Body of pancreas (tissue), 4 donors: ENCODE data around the gene WWOX. TPM values are rescaled to one million over a fixed set of nuclear protein-coding genes. Genes with fewer than 3 reads are reported as not detected.

Experiments
- ATAC-seq: fragments of 150-250 bp; one replicate; pipeline ENCODE4 v1.9.1; 2016
- DNase-seq, 4 donors: peaks; one replicate each; pipeline ENCODE4 v3.0.0-alpha.2; 2019
- H3K27ac ChIP-seq, 4 donors: fragments of 200-600 bp; sonication (generic); 1 replicate in 3 of 4; 2 replicates in 1 of 4; pipeline versions ENCODE4 v1.5.1 to v1.6.1; 2016 to 2019; ENCODE audit warnings: mild to moderate bottlenecking in 1 of 4, mixed read lengths in 1 of 4, moderate library complexity in 1 of 4
- H3K27me3 ChIP-seq, 2 donors: fragments of 200-600 bp; sonication (generic); one replicate each; pipeline ENCODE4 v1.6.0; 2016; ENCODE audit warnings: mild to moderate bottlenecking in 1 of 2
- H3K36me3 ChIP-seq, 2 donors: fragments of 200-600 bp; sonication (generic); replicated peaks in 1 of 2; 2 replicates each; pipeline ENCODE4 v1.5.1; 2016; ENCODE audit warnings: low read depth in 2 of 2; ENCODE audit not compliant: insufficient read depth in 1 of 2
- H3K4me1 ChIP-seq: fragments of 200-600 bp; sonication (generic); one replicate; pipeline ENCODE4 v1.6.0; 2016
- H3K4me3 ChIP-seq, 2 donors: fragments of 200-600 bp; sonication (generic); 1 replicate in 1 of 2; 2 replicates in 1 of 2; pipeline ENCODE4 v1.5.1; 2016 to 2019
- H3K9me3 ChIP-seq, 3 donors: fragments of 200-600 bp; sonication (generic); 1 replicate in 2 of 3; 2 replicates in 1 of 3; pipeline ENCODE4 v1.5.1; 2016
- POLR2A ChIP-seq, 3 donors: fragments of 450-650 bp; IDR thresholded peaks; one replicate each; pipeline ENCODE4 v1.6.1; 2016; ENCODE audit warnings: antibody characterized with exemption in 3 of 3, mild to moderate bottlenecking in 2 of 3
- WGBS, 2 donors: methylation state at CpG; one replicate each; pipeline ENCODE4 v1.1.5; 2017; 5-methylcytosine and 5-hydroxymethylcytosine counted together
- intact Hi-C: fragments of 100-400 bp; cut with DNase I; formaldehyde crosslinking; loops from one replicate; pipeline ENCODE4 v1.15.1; 2023
- total RNA-seq, 2 donors: library from RNA; depleted of rRNA; stranded (reverse); fragments of >200 nt; gene quantifications; one replicate each; pipeline ENCODE4 v1.1.0, GENCODE V29; 2016
- TF ChIP-seq, protein P1 (sequence below), 7 experiments: fragments of 450-650 bp in 4 of 7; fragments of 200-600 bp in 3 of 7; sonication (generic) in 3 of 7; IDR thresholded peaks; one replicate each; pipeline ENCODE4 v1.5.1; 2016 to 2019; ENCODE audit warnings: antibody characterized with exemption in 7 of 7

WWOX gene
- total RNA-seq, 2 donors from 2014 or later: 52.7 to 67.2 TPM

DNA sequence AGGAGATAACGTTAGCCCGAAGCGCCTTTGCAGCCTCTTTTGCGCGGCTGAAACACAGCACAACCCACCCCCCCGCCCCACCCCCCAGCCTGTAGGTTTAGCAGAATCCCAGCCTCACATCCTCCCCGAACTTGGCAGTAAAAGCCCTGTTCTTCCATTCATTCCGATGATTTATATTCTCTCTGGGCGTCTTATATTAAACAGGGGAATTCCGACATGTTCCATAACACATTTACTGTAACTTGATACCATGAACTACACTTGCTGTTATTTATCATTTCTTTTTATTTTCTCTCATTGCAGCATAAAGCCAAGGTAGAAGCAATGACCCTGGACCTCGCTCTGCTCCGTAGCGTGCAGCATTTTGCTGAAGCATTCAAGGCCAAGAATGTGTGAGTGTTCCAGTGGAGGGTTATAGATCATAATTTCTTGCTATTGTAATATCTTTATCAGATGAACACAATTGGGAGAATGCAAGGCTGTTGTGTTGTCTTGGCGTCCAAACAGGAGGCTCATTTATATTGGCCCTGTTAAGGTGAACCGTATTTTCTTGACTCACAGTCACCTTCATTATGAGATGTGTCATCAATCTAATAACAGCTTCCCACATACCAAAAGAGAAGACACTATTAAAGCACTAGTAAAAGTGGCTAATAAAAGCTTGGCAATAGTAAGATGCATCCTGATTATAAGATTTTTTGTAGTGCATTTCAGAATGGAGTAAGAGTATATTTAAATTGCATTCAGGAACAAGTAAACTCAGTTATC lies 287.3 kb downstream of the WWOX start:
- no peak overlapping the region for H3K27ac ChIP-seq
- H3K27me3 ChIP-seq: no peaks in the 10 kb centered on the region
- no peaks in the 10 kb centered on the region for H3K4me1 ChIP-seq
- H3K4me3 ChIP-seq: no peak overlapping the region
- no peak for DNase-seq
- ATAC-seq: no peak
- WGBS, 2 donors: 73% methylated on average over 15 of the region's 15 CpGs
- intact Hi-C loops: no loop called here
- TF ChIP-seq, protein P1, sequence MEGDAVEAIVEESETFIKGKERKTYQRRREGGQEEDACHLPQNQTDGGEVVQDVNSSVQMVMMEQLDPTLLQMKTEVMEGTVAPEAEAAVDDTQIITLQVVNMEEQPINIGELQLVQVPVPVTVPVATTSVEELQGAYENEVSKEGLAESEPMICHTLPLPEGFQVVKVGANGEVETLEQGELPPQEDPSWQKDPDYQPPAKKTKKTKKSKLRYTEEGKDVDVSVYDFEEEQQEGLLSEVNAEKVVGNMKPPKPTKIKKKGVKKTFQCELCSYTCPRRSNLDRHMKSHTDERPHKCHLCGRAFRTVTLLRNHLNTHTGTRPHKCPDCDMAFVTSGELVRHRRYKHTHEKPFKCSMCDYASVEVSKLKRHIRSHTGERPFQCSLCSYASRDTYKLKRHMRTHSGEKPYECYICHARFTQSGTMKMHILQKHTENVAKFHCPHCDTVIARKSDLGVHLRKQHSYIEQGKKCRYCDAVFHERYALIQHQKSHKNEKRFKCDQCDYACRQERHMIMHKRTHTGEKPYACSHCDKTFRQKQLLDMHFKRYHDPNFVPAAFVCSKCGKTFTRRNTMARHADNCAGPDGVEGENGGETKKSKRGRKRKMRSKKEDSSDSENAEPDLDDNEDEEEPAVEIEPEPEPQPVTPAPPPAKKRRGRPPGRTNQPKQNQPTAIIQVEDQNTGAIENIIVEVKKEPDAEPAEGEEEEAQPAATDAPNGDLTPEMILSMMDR (IDR thresholded peaks at IDR 0.05): no peak
- no peak for TF ChIP-seq POLR2A (IDR thresholded peaks at IDR 0.05)
- H3K9me3 ChIP-seq: no peaks in the 10 kb centered on the region
- no peaks in the 10 kb centered on the region for H3K36me3 ChIP-seq

DNA sequence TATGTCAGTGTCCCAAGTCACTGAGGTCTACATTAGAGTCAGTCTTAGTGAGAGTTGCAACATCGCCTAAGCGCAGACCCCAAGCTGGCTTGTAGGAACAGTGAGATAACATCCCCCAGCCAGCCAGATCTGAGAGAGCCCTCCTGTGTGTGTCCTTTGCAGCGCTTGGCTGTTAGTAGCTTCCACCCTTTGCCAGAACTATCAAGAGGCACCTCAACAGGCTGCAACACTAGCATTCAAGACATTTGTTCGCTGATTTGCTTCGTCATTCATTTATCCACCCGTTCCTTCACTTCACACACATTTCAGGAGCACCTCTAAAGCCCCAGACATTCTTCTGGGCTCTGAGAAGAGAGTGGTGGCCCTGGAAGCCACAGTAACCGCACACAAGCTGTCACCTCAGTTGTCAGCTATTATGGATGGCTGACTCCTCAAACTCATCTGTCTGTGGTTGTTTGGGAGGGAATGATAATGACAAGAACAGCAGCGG lies 289.6 kb downstream of the WWOX start:
- no peak for DNase-seq
- intact Hi-C loops: no loop called here
- ATAC-seq: no peak
- no peak overlapping the region for H3K4me3 ChIP-seq
- no peak overlapping the region for H3K27ac ChIP-seq
- no peaks in the 10 kb centered on the region for H3K9me3 ChIP-seq
- TF ChIP-seq, protein P1 (IDR thresholded peaks at IDR 0.05): no peak
- no peak for TF ChIP-seq POLR2A (IDR thresholded peaks at IDR 0.05)
- no peaks in the 10 kb centered on the region for H3K4me1 ChIP-seq
- WGBS, 2 donors: 75 to 90% methylated on average over 8 of the region's 8 CpGs
- H3K36me3 ChIP-seq: no peaks in the 10 kb centered on the region
- no peaks in the 10 kb centered on the region for H3K27me3 ChIP-seq

DNA sequence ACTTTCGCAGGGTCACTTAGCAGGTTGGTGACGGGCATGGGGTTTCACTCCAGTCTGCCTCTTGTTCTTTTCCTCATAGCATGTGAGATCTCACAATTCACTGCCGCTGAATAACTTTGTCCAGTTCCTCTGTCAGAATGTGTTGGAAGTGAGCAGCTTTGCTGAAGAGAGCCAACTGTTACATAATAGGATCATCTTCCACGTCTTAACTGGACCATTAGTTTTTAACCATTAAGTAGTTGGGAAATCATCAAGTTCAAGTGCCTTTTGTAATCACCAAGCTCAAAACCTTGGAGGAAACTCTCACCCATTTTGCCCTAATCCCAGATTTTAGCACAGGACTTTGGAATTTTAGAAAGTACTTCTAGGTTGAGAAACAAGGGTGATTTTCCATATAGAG lies 290.6 kb downstream of the WWOX start:
- ATAC-seq: no peak

DNA sequence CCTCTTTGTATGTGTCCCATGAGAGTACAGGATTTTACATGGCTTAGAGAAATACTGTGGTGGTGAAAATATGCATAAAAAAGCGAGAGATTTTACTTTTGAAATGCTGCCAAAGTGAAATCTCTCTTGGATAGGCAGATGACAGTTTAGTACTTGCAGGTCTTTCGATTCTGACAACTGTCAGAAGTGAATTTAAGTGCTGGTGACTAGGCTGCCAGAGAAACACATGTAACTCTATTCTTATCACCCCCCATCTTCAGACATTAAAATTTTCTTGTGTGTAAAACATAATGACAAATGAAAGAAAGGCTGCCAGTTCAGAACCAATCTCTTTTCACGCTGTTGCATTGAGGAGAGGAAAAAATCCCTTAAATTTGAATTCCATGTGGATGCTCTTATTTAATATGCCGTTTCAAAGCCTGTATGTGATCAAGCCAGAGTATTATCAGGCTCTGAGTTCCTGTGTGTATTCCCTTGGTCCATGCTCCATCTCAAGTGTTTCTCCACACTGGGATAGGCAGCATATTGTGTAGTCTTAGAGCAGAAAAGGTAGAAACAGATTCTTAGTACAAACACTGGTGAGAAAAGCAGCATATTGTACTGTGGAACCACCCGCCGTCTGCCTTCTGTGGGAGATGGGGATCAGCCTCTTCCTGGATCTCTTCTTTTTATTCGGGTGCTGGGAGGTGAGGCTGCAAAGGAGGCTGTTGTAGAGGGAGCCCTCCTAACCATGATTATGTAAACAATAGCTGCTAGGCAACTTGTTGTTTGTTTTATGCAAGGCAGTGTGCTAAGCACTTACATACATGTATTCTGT lies 291.3 kb downstream of the WWOX start:
- Histone ChIP-seq H3K4me3 (no peak overlapping the region), H3K4me1 (no peaks in the 10 kb centered on the region), H3K27ac (no peak overlapping the region), H3K36me3 (no peaks in the 10 kb centered on the region), H3K27me3 (no peaks in the 10 kb centered on the region), H3K9me3 (no peaks in the 10 kb centered on the region)
- DNase-seq: no peak
- no peak for ATAC-seq
- intact Hi-C loops: no loop called here
- TF ChIP-seq, protein P1 (IDR thresholded peaks at IDR 0.05): no peak
- no peak for TF ChIP-seq POLR2A (IDR thresholded peaks at IDR 0.05)
- 80 to 86% methylated on average over 7 of the region's 7 CpGs for WGBS, 2 donors

More for the DNA sequence above, 290.6 kb downstream of the WWOX start:
- WGBS, 2 donors: 73 to 84% methylated on average over 4 of the region's 4 CpGs
- Histone ChIP-seq H3K9me3 (no peaks in the 10 kb centered on the region), H3K36me3 (no peaks in the 10 kb centered on the region), H3K27ac (no peak overlapping the region), H3K4me3 (no peak overlapping the region), H3K27me3 (no peaks in the 10 kb centered on the region), H3K4me1 (no peaks in the 10 kb centered on the region)
- TF ChIP-seq, protein P1 (IDR thresholded peaks at IDR 0.05): no peak
- TF ChIP-seq POLR2A (IDR thresholded peaks at IDR 0.05): no peak
- intact Hi-C loops: no loop called here
- no peak for DNase-seq
